Frontal cortex (tissue), 4 donors: ENCODE data around the gene SMOC2. TPM values are rescaled to one million over a fixed set of nuclear protein-coding genes. Genes with fewer than 3 reads are reported as not detected.
"Not testable (repeated sequence)": the region's sequence is repeated elsewhere in the genome, so short reads cannot be mapped to it uniquely, and the experiment has no call there.

Experiments
- DNase-seq, 2 donors: peaks; one replicate each; pipeline ENCODE4 v3.0.0; 2012; ENCODE audit warnings: low spot score in 2 of 2
- FAIRE-seq: peaks from 2 replicates; lab custom pipeline; 2012; peaks lifted over from hg19 to GRCh38; lab: Jason Lieb, UNC
- total RNA-seq: library from RNA; depleted of rRNA; stranded (reverse); fragments of >200 nt; gene quantifications from one replicate; pipeline ENCODE4 v1.2.3, GENCODE V29; 2014
- donor health status: control.
- donor health status: control.
- donor health status: control.

Gene SMOC2
- total RNA-seq, 1 donor from 2014 or later: 4.9 TPM

GRCh38 chr6:168666699-168667427 is 225.9 kb downstream of the SMOC2 start:
- FAIRE-seq (no peak), DNase-seq (no peak)

GRCh38 chr6:168667428-168667805 is 226.4 kb downstream of the SMOC2 start:
- DNase-seq: no peak
- FAIRE-seq: no peak

- FAIRE-seq: no peak
- no peak for DNase-seq
Measured at GRCh38 chr6:168670401-168670985, 229.5 kb downstream of the SMOC2 start.

- FAIRE-seq (no peak), DNase-seq (no peak)
Measured at GRCh38 chr6:168671028-168671862, 230.3 kb downstream of the SMOC2 start.

GRCh38 chr6:168671863-168672546 is 231.0 kb downstream of the SMOC2 start:
- DNase-seq: no peak
- no peak for FAIRE-seq

GRCh38 chr6:168674595-168674994 is 233.6 kb downstream of the SMOC2 start:
- no peak for FAIRE-seq
- no peak for DNase-seq

GRCh38 chr6:168675375-168675774 is 234.4 kb downstream of the SMOC2 start:
- DNase-seq (no peak), FAIRE-seq (no peak)

GRCh38 chr6:168675933-168676551 is 235.1 kb downstream of the SMOC2 start:
- no peak for DNase-seq
- no peak for FAIRE-seq

- DNase-seq (no peak), FAIRE-seq (no peak)
Measured at GRCh38 chr6:168676552-168677322, 235.8 kb downstream of the SMOC2 start.

GRCh38 chr6:168677323-168677781 is 236.4 kb downstream of the SMOC2 start:
- not testable (repeated sequence) for DNase-seq, FAIRE-seq

GRCh38 chr6:168678077-168678476 is 237.1 kb downstream of the SMOC2 start:
- no peak for FAIRE-seq
- no peak for DNase-seq

- FAIRE-seq (no peak), DNase-seq (no peak)
Measured at GRCh38 chr6:168678588-168678987, 237.6 kb downstream of the SMOC2 start.

- DNase-seq (no peak), FAIRE-seq (no peak)
Measured at GRCh38 chr6:168681748-168682147, 240.8 kb downstream of the SMOC2 start.

- FAIRE-seq (no peak), DNase-seq (no peak)
Measured at GRCh38 chr6:168683621-168684020, 242.6 kb downstream of the SMOC2 start.

GRCh38 chr6:168684471-168684870 is 243.5 kb downstream of the SMOC2 start:
- no peak for FAIRE-seq
- DNase-seq: no peak

- no peak for FAIRE-seq
- DNase-seq: no peak
Measured at GRCh38 chr6:168684906-168685305, 243.9 kb downstream of the SMOC2 start.

- FAIRE-seq (no peak), DNase-seq (no peak)
Measured at GRCh38 chr6:168686029-168686738, 245.2 kb downstream of the SMOC2 start.
